Kasumi-1 (cell line): ENCODE data around the gene FBLN2.
A peak's percentile ranks its signal among the peaks of the same experiment; 100 is the strongest.
"Not testable (repeated sequence)": the region's sequence is repeated elsewhere in the genome, so short reads cannot be mapped to it uniquely, and the experiment has no call there.

Experiments used
- DNase-seq, 2 experiments: peaks; one replicate each; lab custom pipeline; 2025; lab: John Stamatoyannopoulos, UW

FBLN2 gene

DNA sequence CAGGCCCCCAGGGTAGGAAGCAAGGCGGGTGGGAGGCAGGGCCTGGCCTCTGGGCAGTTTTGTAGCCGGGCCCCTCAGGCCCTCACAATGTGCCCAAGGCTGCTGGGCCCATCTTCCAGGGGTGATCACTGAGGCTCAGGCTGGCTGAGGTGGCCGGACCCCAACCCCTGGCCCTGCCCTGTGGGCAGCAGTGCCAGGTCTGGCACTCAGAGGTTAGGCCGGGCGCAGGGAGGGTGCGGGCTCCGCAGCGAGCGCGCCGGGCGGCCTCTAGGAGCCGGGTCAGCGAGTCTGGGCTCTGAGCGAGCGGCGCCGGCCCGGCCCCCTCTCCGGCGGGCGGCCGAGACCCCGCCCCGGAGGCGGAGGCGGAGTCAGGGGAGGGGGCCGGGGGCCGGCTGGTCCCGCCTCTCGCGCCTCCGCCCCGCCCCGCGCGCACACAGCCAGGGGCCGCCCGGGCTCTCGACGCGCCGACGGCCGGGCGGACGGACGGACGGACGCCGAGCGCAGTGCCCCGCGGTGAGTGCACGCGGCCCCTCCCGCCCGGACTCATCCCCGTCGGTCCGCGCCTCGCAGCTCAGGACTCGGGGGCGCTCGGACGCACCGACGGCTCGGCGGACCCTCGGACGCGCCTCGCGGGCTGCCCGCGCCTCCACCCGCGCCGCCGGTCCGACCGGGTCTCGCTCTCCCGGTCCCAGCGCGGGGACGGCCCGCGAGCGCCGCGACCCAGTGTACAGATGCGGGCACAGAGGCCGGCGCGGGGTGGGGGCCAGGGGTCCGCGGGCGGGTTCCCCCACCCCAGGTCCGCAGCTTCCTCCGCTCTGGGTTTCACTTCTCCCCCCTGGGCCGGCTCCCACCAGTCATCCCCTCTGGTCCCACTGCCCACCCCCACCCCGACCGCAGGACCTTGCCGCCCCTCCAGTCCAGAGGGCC, at the start of gene FBLN2:
TSS of gene FBLN2 (plus strand) at position 430 of the 927 bp plus-strand sequence. CDS start 21,231 bp downstream, outside the sequence.
- DNase-seq = no peak

DNA sequence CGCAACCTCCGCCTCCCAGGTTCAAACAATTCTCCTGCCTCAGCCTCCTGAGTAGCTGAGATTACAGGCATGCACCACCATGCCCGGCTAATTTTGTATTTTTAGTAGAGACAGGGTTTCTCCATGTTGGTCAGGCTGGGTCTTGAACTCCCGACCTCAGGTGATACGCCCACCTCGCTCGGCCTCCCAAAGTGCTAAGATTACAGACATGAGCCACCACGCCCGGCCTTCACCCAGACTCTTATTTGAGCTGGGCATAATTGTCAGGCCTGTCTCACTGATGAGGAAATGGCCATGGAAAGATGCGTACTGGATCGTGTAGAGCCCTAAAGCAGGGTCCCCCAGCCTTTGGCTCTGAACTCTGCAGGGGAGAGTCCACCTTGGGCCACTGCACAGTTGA, 49.7 kb upstream of the FBLN2 start:
- DNase-seq = not testable (repeated sequence)

DNA sequence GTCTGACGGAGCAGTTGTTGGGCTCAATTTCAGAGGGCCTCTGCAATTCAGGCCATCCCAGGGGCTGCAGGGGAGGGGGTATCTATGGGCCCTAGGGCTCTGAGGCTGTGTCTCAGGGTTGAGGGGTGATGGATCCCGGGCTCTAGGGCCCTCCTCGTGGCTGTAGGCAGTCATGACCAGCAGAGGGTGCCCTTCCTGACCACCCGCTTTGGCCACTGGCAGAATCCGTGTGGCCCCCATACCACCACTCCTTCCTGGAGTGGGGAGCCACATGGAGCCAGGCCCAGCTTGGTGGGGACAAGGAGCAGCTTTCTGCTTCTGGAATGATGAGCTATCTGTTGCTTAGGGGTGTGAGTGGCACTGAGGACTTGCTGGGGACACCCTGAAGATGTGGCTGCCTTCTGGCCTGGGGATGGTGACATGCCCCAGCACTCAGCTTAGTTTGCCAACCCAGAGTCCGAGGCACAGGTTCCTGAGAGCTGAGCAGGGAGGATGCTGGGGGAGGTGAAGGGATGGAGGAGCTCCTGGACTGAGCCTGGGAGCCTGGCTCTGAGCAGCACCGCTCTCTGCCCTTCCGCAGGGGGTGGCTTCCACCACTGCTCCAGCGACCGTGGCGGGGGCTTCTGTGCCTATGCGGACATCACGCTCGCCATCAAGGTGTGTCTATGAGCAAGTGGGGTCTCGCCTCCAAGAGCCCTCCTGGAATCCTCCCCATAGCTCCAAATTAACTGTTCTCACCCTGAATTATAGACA, 48.6 kb upstream of the FBLN2 start:
- DNase-seq = peak; percentile 2 to 16

DNA sequence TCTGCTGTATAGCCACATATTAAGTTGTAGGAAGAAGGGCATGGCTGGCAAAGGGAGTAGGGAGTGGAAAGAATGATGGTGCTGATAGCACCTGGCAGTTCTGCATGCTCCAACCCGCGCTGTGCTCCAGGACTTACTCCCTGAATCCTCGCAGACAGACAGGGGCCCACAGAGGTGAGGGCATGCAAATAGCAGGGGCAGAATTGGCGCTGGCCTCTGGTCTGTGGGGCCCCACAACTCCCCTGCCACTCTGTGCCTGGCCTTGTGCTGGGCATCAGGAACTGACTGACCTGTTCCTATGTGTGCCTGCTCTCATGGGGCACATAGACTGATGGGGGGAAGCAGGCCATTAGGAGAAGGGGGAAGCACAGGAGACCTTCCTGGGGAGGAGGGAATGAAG, 47.9 kb upstream of the FBLN2 start:
- DNase-seq = no peak

GRCh38 chr3:13501521-13501920, 47.4 kb upstream of the FBLN2 start:
- no peak for DNase-seq

DNA sequence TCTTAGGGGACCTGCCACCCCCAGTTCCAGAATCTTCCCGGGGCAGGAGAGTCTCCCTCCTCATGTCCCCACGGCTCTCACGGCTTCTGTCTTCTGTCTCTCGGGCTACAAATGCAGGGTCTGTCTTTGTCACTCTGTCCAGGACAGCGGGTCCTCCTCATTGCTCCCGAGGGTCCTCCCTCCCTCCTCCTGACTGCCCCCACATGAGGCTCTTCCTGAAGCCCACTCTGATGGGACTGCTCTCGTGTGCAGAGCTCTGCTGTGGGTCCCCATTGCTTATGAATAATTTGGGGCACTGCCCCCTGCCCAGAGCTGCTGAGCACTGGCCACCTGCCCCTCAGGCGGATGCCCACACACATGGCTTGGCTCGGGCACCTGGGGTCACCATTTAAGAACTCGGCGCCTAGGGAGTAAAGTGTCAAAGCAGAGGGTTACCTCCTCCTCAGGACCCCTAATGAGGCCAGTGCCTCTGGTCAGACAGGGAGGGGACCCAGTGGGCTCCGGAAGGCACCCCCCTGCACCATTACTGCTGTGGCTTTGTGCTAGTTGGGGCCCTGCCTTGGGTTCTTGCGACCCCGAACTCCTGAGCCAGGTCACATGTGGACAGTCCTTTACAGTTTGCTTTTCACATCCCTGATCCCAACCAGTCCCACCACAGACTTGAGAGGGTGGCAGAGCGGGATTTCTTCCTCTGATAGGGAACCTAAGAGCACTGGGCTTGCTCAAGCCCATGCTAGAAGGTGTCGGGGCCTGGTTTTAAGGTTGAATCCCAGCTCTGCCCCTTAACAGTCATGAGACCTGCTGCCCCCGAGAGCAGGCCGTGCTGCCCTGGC, 46.8 kb upstream of the FBLN2 start:
- DNase-seq = no peak

- no peak for DNase-seq
These were observed 46.2 kb upstream of the FBLN2 start for GRCh38 chr3:13502791-13503060.

GRCh38 chr3:13504161-13504831, 44.6 kb upstream of the FBLN2 start:
- no peak for DNase-seq

DNA sequence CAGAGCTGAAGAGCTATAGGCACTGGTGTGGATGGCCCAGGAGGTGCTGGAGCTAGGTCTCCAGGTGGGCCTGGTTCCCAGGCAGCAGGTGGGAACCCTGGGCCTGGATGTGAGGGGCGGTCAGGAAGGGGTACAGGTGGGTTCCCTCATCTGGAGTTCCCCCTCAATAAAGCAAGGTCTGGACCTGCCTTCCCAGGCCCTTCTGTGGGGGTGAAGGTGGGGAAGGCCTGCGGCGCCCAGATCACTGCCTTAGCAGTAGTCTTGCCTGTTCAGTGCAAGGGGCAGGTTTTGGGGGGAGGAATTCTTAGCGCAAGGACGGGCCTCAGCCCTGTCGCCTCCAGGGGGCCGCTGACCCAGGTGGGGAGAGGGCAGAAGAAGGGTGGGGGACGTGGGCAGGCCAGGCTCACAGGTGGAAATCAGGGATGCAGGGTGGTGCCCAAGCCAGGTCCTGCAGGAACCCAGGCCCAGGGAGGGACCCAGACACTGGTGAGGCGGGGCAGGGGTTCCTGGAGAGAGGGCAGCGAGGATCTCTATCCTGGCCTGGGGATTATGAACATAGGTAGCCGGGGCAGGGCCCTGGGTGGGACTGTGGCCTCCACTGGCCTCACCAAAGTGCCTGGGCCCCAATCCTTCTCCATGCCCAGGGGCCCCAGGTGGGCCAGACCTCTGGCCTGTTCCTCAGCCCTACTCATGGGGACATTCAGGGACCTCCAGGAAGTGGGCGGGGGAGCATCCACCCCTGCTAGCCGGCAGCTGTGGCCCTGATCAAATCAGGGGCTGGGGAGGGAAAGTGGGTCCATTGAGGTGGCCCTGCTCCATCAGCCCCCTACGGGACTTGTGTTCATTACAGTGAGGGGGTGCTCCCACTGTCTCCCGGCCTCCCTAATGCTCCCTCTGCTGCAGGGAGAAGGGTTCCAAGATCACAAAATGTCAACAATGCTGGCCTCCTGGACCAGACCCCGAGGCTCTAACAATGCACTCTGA, 43.5 kb upstream of the FBLN2 start:
- no peak for DNase-seq

DNA sequence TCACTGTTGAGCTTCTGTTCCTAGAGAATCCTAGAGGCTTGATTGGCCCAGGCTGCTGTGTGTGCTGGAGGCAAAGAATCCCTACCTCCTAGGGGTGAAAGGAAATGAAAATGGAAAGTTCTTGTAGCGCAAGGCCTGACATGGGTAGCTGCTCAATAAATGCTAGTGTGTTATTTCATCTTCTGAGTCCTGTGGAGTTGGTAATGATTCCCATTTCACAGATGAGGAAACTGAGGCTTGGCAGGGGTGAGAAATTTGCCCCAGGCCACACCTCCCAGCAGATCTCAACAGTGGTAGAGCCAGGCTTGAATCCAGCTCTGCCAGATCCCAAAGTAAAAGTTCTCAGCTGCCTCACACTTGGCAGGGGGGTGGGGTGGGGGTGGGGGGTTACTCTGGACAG, 42.7 kb upstream of the FBLN2 start:
- DNase-seq = no peak

GRCh38 chr3:13506680-13507079, 42.2 kb upstream of the FBLN2 start:
- DNase-seq = no peak

DNA sequence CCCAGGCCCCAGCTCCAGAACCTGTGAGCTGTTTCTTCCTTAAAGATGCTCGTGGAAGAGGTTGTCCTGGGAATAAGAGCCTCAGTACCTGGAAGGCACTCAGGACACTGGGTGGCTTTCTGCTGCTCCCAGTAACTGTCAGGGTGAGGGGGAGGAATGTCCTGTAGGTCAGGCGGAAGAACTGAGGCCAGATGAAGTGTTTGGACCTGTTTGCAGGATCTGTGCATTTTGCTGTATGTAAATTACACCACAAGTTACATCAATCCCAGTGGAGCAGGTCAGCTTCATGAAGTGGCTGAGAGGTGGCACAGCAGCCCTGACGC, 41.7 kb upstream of the FBLN2 start:
- DNase-seq = no peak

DNA sequence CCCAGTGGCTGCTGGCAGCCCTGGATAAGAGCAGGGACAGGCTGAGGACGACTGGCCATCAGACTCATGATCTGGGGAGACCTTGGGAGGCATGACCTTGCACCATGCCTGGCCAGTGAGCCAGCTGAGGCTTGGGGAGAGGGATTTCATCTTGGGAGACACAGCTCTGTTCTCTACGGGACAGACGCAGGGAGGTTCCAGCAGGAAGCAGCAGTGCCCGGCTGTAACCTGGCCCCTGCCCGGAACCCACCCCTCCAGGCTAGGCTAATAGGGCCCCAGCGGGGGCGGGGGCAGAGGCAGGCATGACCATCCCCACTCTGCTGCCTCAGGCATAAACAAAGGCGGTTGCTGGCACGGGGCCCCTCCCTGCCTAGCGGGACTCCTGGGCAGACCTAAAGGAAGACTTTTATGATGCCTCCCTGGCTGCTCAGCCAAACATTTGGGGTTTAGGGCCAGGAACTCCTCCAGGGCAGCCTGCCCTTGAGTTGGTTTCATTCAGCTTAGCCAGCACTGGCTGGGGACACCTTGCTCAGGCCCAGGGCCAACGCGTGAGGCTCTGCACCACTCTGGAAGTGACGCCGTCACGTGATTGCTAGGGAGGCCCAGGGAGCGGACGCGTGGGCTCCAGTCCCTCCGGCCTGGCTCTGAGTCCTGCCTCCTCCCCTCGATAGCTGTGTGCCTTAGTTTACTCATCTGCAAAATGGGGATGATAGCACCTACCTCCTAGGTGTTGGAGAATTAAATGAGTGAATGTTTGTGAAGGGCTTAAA, 41.2 kb upstream of the FBLN2 start:
- DNase-seq = no peak

DNA sequence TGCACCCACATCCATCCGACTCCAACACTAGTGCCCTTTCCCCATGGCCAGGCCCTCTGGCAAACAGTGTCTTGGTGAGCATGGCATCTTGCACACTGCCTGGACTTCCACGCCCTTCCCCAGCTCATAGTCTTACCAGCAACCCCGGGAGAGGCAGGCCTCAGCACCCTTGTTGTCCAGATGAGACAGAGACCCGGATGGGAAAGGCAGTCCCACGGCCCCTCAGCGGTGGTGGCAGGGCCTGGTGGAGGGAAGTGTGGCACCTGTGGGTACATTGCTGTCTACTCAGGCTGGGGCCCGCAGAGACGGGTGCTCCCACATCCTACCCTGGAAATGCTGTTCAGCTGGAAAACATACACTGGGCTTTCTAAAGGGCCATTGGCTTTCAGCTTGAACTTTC, 40.4 kb upstream of the FBLN2 start:
- no peak for DNase-seq

- DNase-seq = no peak
These were observed 39.7 kb upstream of the FBLN2 start for GRCh38 chr3:13509059-13509815.

GRCh38 chr3:13509816-13510192, 39.1 kb upstream of the FBLN2 start:
- no peak for DNase-seq

GRCh38 chr3:13512451-13512850, 36.5 kb upstream of the FBLN2 start:
- DNase-seq = no peak

DNA sequence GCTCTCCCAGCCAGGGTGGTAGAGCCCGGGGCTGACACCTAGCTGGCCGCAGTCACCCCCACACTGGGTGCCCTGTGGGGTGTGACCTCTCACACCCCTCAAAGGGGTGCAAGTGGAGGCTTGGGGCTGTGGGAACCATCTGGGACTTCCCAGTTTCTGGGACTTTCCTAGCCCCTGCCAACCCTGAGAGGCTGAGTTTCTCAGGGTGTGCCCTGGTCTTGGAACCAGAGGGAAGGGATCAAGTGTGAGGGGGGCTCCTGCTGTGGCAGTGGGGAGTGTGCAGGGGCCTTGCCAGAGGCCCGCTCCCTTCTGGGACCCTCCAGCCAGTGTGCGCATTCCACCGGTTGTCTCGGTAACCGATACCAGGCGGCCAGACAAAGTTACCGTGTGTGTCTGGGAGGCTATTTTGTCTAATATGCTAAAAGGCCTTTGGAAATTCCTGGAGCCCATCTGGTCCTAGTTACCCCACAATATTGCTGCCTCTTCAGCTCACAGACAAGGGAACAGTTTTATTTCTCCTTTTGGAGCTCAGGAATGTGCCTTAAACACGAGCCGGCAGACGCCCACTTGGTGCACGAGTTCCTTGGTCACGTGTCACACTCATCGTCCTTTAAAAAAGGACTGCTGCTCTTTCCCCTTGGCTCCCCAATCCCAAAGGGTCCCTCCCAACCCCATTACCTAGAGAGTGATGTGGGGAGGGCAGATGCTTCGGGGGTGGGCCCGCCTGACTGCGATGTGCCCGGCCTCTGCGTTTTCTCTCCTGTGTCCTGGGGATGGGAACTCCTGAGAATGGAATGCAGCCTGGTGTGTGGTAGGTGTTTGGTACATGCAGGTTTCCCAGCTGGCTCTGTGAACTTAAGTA, 35.6 kb upstream of the FBLN2 start:
- DNase-seq = no peak
